ENCODE results near the gene MAD1L1.

- TF ChIP-seq GATA2 (IDR thresholded peaks at IDR 0.05; ENCODE audit: low read depth, low read length) = no peak
- TF ChIP-seq GATA3 (IDR thresholded peaks at IDR 0.05; ENCODE audit: low read depth, low read length) = no peak
Observed at GRCh38 chr7:2105280-2105679, 127.5 kb downstream of the MAD1L1 start.
